ENCODE measurements around the gene EPHB1. TPM values are rescaled to one million over a fixed set of nuclear protein-coding genes. Genes with fewer than 3 reads are reported as not detected.

Gene EPHB1
- polyA plus RNA-seq, 1 of the 3 experiments (the other 2 are of a cell fraction) = 1.2 TPM

GRCh38 chr3:135181408-135181807 is 386.3 kb downstream of the EPHB1 start (continued):
- no peak for TF ChIP-seq REST (IDR thresholded peaks at IDR 0.05; ENCODE audit: low read depth, low read length)
- TF ChIP-seq RXRA (IDR thresholded peaks at IDR 0.05; ENCODE audit: borderline replicate concordance, low read depth) = no peak
- no peak for TF ChIP-seq IRF3 (IDR thresholded peaks at IDR 0.05; ENCODE audit: low read depth, low read length)
- no peak for TF ChIP-seq EZH2phosphoT487 (IDR thresholded peaks at IDR 0.05; ENCODE audit: borderline replicate concordance, low read depth)
- no peak for TF ChIP-seq GATA2 (CRISPR knock-in tag; IDR thresholded peaks at IDR 0.05)
- TF ChIP-seq USF1 (IDR thresholded peaks at IDR 0.05; ENCODE audit: borderline replicate concordance, low read depth) = no peak

- H3K36me3 ChIP-seq (replicated peaks in 1 of 2; ENCODE audit: control insufficient read depth in 1 of 2, insufficient read depth in 2 of 2, low read length in 1 of 2) = no peaks in the 10 kb centered on the region
- H3K9me2 ChIP-seq = no peaks in the 10 kb centered on the region
- H3K27ac ChIP-seq (ENCODE audit: low read depth in 2 of 2, low read length in 1 of 2) = no peak overlapping the region
- POLR2A ChIA-PET = no interaction called here
- H3K4me1 ChIP-seq (ENCODE audit: control insufficient read depth in 1 of 2, insufficient read depth in 2 of 2, low read depth in 1 of 2, low read length in 1 of 2) = no peaks in the 10 kb centered on the region
- no peaks in the 10 kb centered on the region for H3K79me2 ChIP-seq (ENCODE audit: insufficient read depth)
- CTCF ChIA-PET = no interaction called here
- H3K4me3 ChIP-seq (ENCODE audit: low read depth in 2 of 2, low read length in 1 of 2) = no peak overlapping the region
- no peaks in the 10 kb centered on the region for H3K27me3 ChIP-seq (ENCODE audit: insufficient read depth)
- H3F3A ChIP-seq (replicated peaks; ENCODE audit: insufficient read depth) = no peaks in the 10 kb centered on the region
- H3K9ac ChIP-seq = no peak overlapping the region
- TF ChIP-seq GATA2 (CRISPR knock-in tag; IDR thresholded peaks at IDR 0.05) (no peak), RAD21 (IDR thresholded peaks at IDR 0.05; ENCODE audit: low read length) (no peak), TCF12 (IDR thresholded peaks at IDR 0.05) (no peak), RFX5 (IDR thresholded peaks at IDR 0.05; ENCODE audit: low read length) (no peak), FOXJ3 (CRISPR knock-in tag; IDR thresholded peaks at IDR 0.05) (no peak), CTCF (IDR thresholded peaks at IDR 0.05) (no peak), SMC3 (IDR thresholded peaks at IDR 0.05; ENCODE audit: low read depth, low read length) (no peak), MXI1 (IDR thresholded peaks at IDR 0.05; ENCODE audit: low read depth, low read length) (no peak), TEAD4 (IDR thresholded peaks at IDR 0.05; ENCODE audit: borderline replicate concordance, insufficient read depth) (no peak), ZBTB33 (IDR thresholded peaks at IDR 0.05; ENCODE audit: borderline replicate concordance, low read depth) (no peak)
- no peaks in the 10 kb centered on the region for H3K9me3 ChIP-seq
- no peak for DNase-seq
- no peak overlapping the region for H2AFZ ChIP-seq (ENCODE audit: low read depth)
- 41% methylated on average over 3 of the region's 3 CpGs for WGBS (ENCODE audit: low lambda C conversion rate)
- H3K4me2 ChIP-seq = no peak overlapping the region
- H4K20me1 ChIP-seq (ENCODE audit: insufficient read depth) = no peaks in the 10 kb centered on the region
Observed at GRCh38 chr3:135182364-135182998, 387.4 kb downstream of the EPHB1 start.
